Ovary (tissue), 3 donors: Measurements from ENCODE around the gene IP6K1.

ENCODE experiments used
- CTCF ChIP-seq, 3 donors: fragments of 450-650 bp in 2 of 3; fragments of 200-600 bp in 1 of 3; IDR thresholded peaks; one replicate each; pipeline versions ENCODE4 v1.5.1 to v1.8.0; 2016 to 2022; ENCODE audit warnings: antibody characterized with exemption in 3 of 3, mild to moderate bottlenecking in 1 of 3
- EP300 ChIP-seq: sonication (generic); formaldehyde crosslinking; IDR thresholded peaks from one replicate; pipeline ENCODE4 v1.6.1; 2017; ENCODE audit warnings: antibody characterized with exemption
- donor health status: DM: no; HTN: no; CAD: no.

- TF ChIP-seq CTCF (IDR thresholded peaks at IDR 0.05) (no peak), EP300 (no peak)
Observed at GRCh38 chr3:49763981-49764380, 22.4 kb downstream of the IP6K1 start.
